Activated CD8-positive, alpha-beta memory T cell treated with anti-CD3 and anti-CD28 coated beads, Interleukin-2, amount 50 U/mL, for 24 hours (primary cell): Measurements from ENCODE around the gene AQP1.
A peak's percentile ranks its signal among the peaks of the same experiment; 100 is the strongest.

Experiments used
- DNase-seq: peaks from one replicate; pipeline ENCODE4 v3.0.0-alpha.2; 2020; ENCODE audit errors: extremely low read depth

The AQP1 gene

GRCh38 chr7:30935569-30935877 lies 23.9 kb downstream of the AQP1 start:
- DNase-seq = no peak

- DNase-seq = no peak
Observed at GRCh38 chr7:30936650-30937245, 25.1 kb downstream of the AQP1 start.

- no peak for DNase-seq
Observed at GRCh38 chr7:30937416-30937815, 25.8 kb downstream of the AQP1 start.

GRCh38 chr7:30938435-30939316 lies 27.0 kb downstream of the AQP1 start:
- DNase-seq = peak; percentile 15

- DNase-seq = no peak
Observed at GRCh38 chr7:30941582-30942323, 30.1 kb downstream of the AQP1 start.

GRCh38 chr7:30950197-30950596 lies 38.5 kb downstream of the AQP1 start:
- no peak for DNase-seq

- no peak for DNase-seq
Observed at GRCh38 chr7:30954914-30955313, 43.3 kb downstream of the AQP1 start.

- DNase-seq = no peak
Observed at GRCh38 chr7:30956704-30957103, 45.1 kb downstream of the AQP1 start.

GRCh38 chr7:30963842-30964241 lies 52.2 kb downstream of the AQP1 start, which contains the start of gene GHRHR:
Gene GHRHR (plus strand): TSS chr7:30963953. CDS start chr7:30964069, 116 bp downstream.
- DNase-seq = no peak

GRCh38 chr7:30965372-30965771 lies 53.7 kb downstream of the AQP1 start:
- DNase-seq = no peak

GRCh38 chr7:30965883-30966282 lies 54.2 kb downstream of the AQP1 start:
- no peak for DNase-seq

GRCh38 chr7:30968294-30968693 lies 56.6 kb downstream of the AQP1 start:
- DNase-seq = no peak

GRCh38 chr7:30968747-30969603 lies 57.3 kb downstream of the AQP1 start:
- no peak for DNase-seq

GRCh38 chr7:30969604-30969970 lies 57.9 kb downstream of the AQP1 start:
- DNase-seq = no peak

- DNase-seq = no peak
Observed at GRCh38 chr7:30970074-30970473, 58.4 kb downstream of the AQP1 start.

GRCh38 chr7:30970594-30971094 lies 59.0 kb downstream of the AQP1 start:
- no peak for DNase-seq

GRCh38 chr7:30971440-30971839 lies 59.8 kb downstream of the AQP1 start:
- no peak for DNase-seq

- no peak for DNase-seq
Observed at GRCh38 chr7:30971840-30972563, 60.3 kb downstream of the AQP1 start.

GRCh38 chr7:30973292-30973691 lies 61.6 kb downstream of the AQP1 start:
- DNase-seq = no peak

GRCh38 chr7:30973791-30974604 lies 62.3 kb downstream of the AQP1 start:
- no peak for DNase-seq
